AG04450 (cell line): ENCODE results near the gene C17orf50. TPM values are rescaled to one million over a fixed set of nuclear protein-coding genes. Genes with fewer than 3 reads are reported as not detected.
"Not testable (repeated sequence)": the region's sequence is repeated elsewhere in the genome, so short reads cannot be mapped to it uniquely, and the experiment has no call there.

Experiments
- CTCF ChIA-PET: fragments of 300-600, 350-600 bp; formaldehyde crosslinking; extraction: SDS; loops from one replicate; lab custom pipeline; 2022; ENCODE audit warnings: antibody characterized with exemption, inconsistent platforms; lab: Charles Lee
- POLR2A ChIA-PET: fragments of 350-600 bp; formaldehyde crosslinking; extraction: SDS; loops from one replicate; lab custom pipeline; 2021; ENCODE audit warnings: antibody characterized with exemption, inconsistent platforms; lab: Yijun Ruan, JAX
- DNase-seq: peaks from one replicate; pipeline ENCODE4 v3.0.0-alpha.2; 2011; ENCODE audit warnings: low read depth, low spot score
- H3K27ac ChIP-seq: one replicate; pipeline ENCODE4 v1.5.1; 2012; ENCODE audit warnings: low read depth, low read length, control low read depth
- H3K27me3 ChIP-seq: one replicate; pipeline ENCODE4 v1.6.0; 2012; ENCODE audit warnings: low read length; ENCODE audit not compliant: control insufficient read depth, insufficient read depth
- H3K4me3 ChIP-seq: 2 replicates; pipeline ENCODE4 v1.5.1; 2011; ENCODE audit warnings: mild to moderate bottlenecking, low read depth, low read length, control low read depth
- H3K9me3 ChIP-seq: 2 replicates; pipeline ENCODE4 v1.5.1; 2012; ENCODE audit warnings: low read length; ENCODE audit not compliant: control insufficient read depth, insufficient read depth
- CTCF ChIP-seq: IDR thresholded peaks from 2 replicates; pipeline ENCODE4 v1.5.1; 2011; ENCODE audit warnings: low read depth, low read length, control low read depth, inconsistent platforms
- polyA plus RNA-seq: library from polyadenylated mRNA; depleted of rRNA; stranded (reverse); fragments of >200 nt; gene quantifications from 2 replicates; pipeline ENCODE4 v1.2.3, GENCODE V29; 2011

The C17orf50 gene
- polyA plus RNA-seq, 1 experiment, result not detected

- POLR2A ChIA-PET, result interaction anchor here (1.3 kb wide), 1 partner anchor 59 kb away, joined by 3 read pairs; the partner anchor contains the start of gene TAF15
- Histone ChIP-seq H3K27ac (no peak overlapping the region), H3K9me3 (no peaks in the 10 kb centered on the region; the same call in 1 of the 2 replicates), H3K27me3 (peaks cover 40% of the 10 kb centered on the region), H3K4me3 (0 out of 2 replicates have a peak overlapping the region, but pooled peaks have one; percentile 7)
- CTCF ChIA-PET, result interaction anchor here (0.7 to 9.3 kb wide), 10 partner anchors 14 to 438 kb away, joined by 3 to 357 read pairs (median 8); no protein-coding TSS in a partner anchor
- no peak for DNase-seq
- TF ChIP-seq CTCF, result no peak
Measured at GRCh38 chr17:35749560-35750412, 10.9 kb upstream of the C17orf50 start.

GRCh38 chr17:35750526-35751395 is 9.9 kb upstream of the C17orf50 start:
- H3K9me3 ChIP-seq, result no peaks in the 10 kb centered on the region; the same call in 1 of the 2 replicates
- DNase-seq, result no peak
- TF ChIP-seq CTCF, result no peak
- H3K4me3 ChIP-seq, result no peak overlapping the region
- ChIA-PET CTCF (interaction anchor here (0.5 to 9.3 kb wide), 6 partner anchors 13 to 219 kb away, joined by 6 to 357 read pairs (median 12); no protein-coding TSS in a partner anchor), POLR2A (interaction anchor here (1.3 kb wide), 1 partner anchor 58 kb away, joined by 3 read pairs; the partner anchor contains the start of gene TAF15)
- peaks cover 35% of the 10 kb centered on the region for H3K27me3 ChIP-seq
- H3K27ac ChIP-seq, result no peak overlapping the region

GRCh38 chr17:35751541-35751940 is 9.1 kb upstream of the C17orf50 start:
- POLR2A ChIA-PET, DNase-seq: not testable (repeated sequence)

GRCh38 chr17:35752471-35752870 is 8.2 kb upstream of the C17orf50 start:
- no peaks in the 10 kb centered on the region; the same call in 1 of the 2 replicates for H3K9me3 ChIP-seq
- no peak for DNase-seq
- ChIA-PET CTCF (interaction anchor here (1.9 kb wide), 1 partner anchor 139 kb away, joined by 5 read pairs; no protein-coding TSS in a partner anchor), POLR2A (no interaction called here)
- TF ChIP-seq CTCF, result no peak
- peaks cover 39% of the 10 kb centered on the region for H3K27me3 ChIP-seq
- H3K4me3 ChIP-seq, result no peak overlapping the region
- H3K27ac ChIP-seq, result no peak overlapping the region

More at GRCh38 chr17:35751541-35751940, 9.1 kb upstream of the C17orf50 start:
- H3K9me3 ChIP-seq, H3K4me3 ChIP-seq, H3K27ac ChIP-seq: not testable (repeated sequence)
- peaks cover 36% of the 10 kb centered on the region for H3K27me3 ChIP-seq
- CTCF ChIA-PET, result interaction anchor here (2.4 to 9.3 kb wide), 2 partner anchors 12 to 136 kb away, joined by 15 to 357 read pairs; no protein-coding TSS in a partner anchor
